ENCODE data around the gene MYH7. TPM values are rescaled to one million over a fixed set of nuclear protein-coding genes. Genes with fewer than 3 reads are reported as not detected.

MYH7 gene
- total RNA-seq, 2 experiments from 2014 or later: not detected

DNA sequence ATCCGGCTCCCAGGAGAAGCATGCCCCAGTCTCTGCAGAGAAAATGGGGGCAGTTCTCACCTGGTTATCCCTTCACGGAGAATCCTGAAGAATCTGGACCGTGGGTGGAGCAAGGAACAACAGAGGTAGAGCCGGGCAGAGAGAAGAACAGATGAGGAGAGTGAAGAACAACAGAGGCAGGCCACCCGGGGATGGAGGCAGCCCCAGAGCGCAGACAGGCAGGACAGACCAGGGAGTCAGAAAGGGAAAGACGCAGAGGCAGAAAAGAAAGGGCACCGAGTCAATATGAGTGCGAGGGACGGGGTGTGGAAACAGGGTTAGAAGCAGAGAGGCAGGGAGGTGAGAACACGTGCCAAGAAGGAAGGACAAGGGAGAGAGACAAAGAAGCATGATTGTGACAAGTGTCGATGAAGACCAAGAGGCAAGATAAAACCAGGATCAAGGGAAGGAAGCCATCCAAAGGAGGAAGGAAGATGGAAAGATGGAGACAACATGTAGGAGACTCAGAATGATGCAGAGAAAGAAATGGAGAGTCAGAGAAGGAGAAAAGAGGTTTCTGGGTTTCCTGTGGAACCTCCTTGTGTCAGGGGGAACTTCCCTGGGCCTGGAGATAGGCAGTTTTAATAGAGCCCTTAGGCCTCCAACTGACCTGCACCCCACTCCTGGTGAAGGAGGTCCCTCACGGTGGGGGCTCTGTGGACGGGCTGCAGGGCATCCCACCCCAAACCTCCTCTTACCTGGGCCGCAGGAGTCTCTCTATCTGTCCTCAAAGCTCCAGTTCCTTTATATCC is 27.7 kb downstream of the MYH7 start, which contains the start of gene MYH6:
Gene MYH6 (minus strand): TSS at position 758 of the 791 bp plus-strand sequence. CDS start 1,050 bp downstream, outside the sequence.
- no peaks in the 10 kb centered on the region for H3K9me3 Mint-ChIP-seq
- no peak within 1 kb of the TSS for H3K4me3 Mint-ChIP-seq
- ChIA-PET CTCF (no interaction called here), POLR2A (no interaction called here)
- H3K27me3 Mint-ChIP-seq: no peaks in the 10 kb centered on the region
- H3K4me1 Mint-ChIP-seq (ENCODE audit: low read depth): no peaks in the 10 kb centered on the region
- intact Hi-C loops (cut with micrococcal nuclease): no loop called here
- TF ChIP-seq CTCF (IDR thresholded peaks at IDR 0.05): no peak
- H3K27ac Mint-ChIP-seq: no peak within 1 kb of the TSS
- no peak for DNase-seq
- no peak for ATAC-seq
- H3K36me3 Mint-ChIP-seq (ENCODE audit: low read depth): no peaks in the 10 kb centered on the region

GRCh38 chr14:23406725-23407355 is 28.6 kb downstream of the MYH7 start:
- CTCF ChIA-PET: no interaction called here
- H3K27ac Mint-ChIP-seq: no peak overlapping the region
- intact Hi-C loops (cut with micrococcal nuclease): no loop called here

GRCh38 chr14:23406244-23406643 is 29.2 kb downstream of the MYH7 start:
- Mint-ChIP-seq H3K27ac (no peak overlapping the region), H3K4me1 (ENCODE audit: low read depth) (no peaks in the 10 kb centered on the region), H3K4me3 (no peak overlapping the region), H3K27me3 (no peaks in the 10 kb centered on the region), H3K9me3 (no peaks in the 10 kb centered on the region), H3K36me3 (ENCODE audit: low read depth) (no peaks in the 10 kb centered on the region)
- ATAC-seq (no peak), DNase-seq (no peak)
- TF ChIP-seq CTCF (IDR thresholded peaks at IDR 0.05): no peak
- intact Hi-C loops (cut with micrococcal nuclease): no loop called here
- CTCF ChIA-PET: no interaction called here
- POLR2A ChIA-PET: no interaction called here

More at GRCh38 chr14:23406725-23407355, 28.6 kb downstream of the MYH7 start:
- POLR2A ChIA-PET: no interaction called here
- DNase-seq: no peak
- no peaks in the 10 kb centered on the region for H3K9me3 Mint-ChIP-seq
- H3K27me3 Mint-ChIP-seq: no peaks in the 10 kb centered on the region
- no peaks in the 10 kb centered on the region for H3K4me1 Mint-ChIP-seq (ENCODE audit: low read depth)
- no peaks in the 10 kb centered on the region for H3K36me3 Mint-ChIP-seq (ENCODE audit: low read depth)
- ATAC-seq: no peak
- no peak for TF ChIP-seq CTCF (IDR thresholded peaks at IDR 0.05)
- no peak overlapping the region for H3K4me3 Mint-ChIP-seq

- Mint-ChIP-seq H3K27me3 (no peaks in the 10 kb centered on the region), H3K27ac (no peak overlapping the region), H3K4me3 (no peak overlapping the region), H3K9me3 (no peaks in the 10 kb centered on the region), H3K4me1 (ENCODE audit: low read depth) (no peaks in the 10 kb centered on the region), H3K36me3 (ENCODE audit: low read depth) (no peaks in the 10 kb centered on the region)
- ChIA-PET CTCF (no interaction called here), POLR2A (no interaction called here)
- ATAC-seq (no peak), DNase-seq (no peak)
- intact Hi-C loops (cut with micrococcal nuclease): no loop called here
- TF ChIP-seq CTCF (IDR thresholded peaks at IDR 0.05): no peak
These were observed 29.9 kb downstream of the MYH7 start for GRCh38 chr14:23405516-23406025.

DNA sequence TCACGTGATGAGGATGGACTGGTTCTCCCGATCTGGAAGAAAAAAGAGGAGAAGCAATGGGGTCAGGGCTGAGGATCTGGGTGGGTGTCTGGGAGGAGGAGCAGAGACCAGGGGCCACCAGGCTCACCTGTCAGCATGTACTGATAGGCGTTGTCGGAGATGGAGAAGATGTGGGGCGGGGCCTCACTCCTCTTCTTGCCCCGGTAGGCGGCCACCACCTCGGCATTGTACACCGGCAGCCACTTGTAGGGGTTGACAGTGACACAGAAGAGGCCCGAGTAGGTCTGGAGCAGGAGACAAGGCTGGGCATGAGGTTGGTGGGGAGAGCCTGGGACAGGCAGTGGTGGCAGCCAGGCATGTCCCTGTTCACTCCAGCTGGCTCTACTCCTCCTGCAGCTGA is 30.4 kb downstream of the MYH7 start:
- CTCF ChIA-PET: no interaction called here
- TF ChIP-seq CTCF (IDR thresholded peaks at IDR 0.05): no peak
- POLR2A ChIA-PET: no interaction called here
- intact Hi-C loops (cut with micrococcal nuclease): no loop called here
- no peak overlapping the region for H3K4me3 Mint-ChIP-seq
- H3K36me3 Mint-ChIP-seq (ENCODE audit: low read depth): no peaks in the 10 kb centered on the region
- DNase-seq: no peak
- ATAC-seq: no peak
- no peak overlapping the region for H3K27ac Mint-ChIP-seq
- H3K9me3 Mint-ChIP-seq: no peaks in the 10 kb centered on the region
- H3K4me1 Mint-ChIP-seq (ENCODE audit: low read depth): no peaks in the 10 kb centered on the region
- no peaks in the 10 kb centered on the region for H3K27me3 Mint-ChIP-seq
